MCF 10A (cell line): ENCODE results near the gene DTD1. TPM values are rescaled to one million over a fixed set of nuclear protein-coding genes. Genes with fewer than 3 reads are reported as not detected.

Source experiments
- BruUV-seq: library from RNA; stranded (reverse); fragments of 400-500 nt; replicated peaks from 2 replicates; lab custom pipeline; 2021; lab: Mats Ljungman, UMichigan
- CTCF ChIA-PET: fragments of 300-600 bp; sonication (Branson Sonifier 250); formaldehyde crosslinking; extraction: SDS; loops from one replicate; lab custom pipeline; 2021; ENCODE audit warnings: antibody characterized with exemption, inconsistent platforms; lab: Yijun Ruan, JAX
- POLR2A ChIA-PET: fragments of 300-600, 350-650 bp; sonication (Branson Sonifier 250); formaldehyde crosslinking; extraction: SDS; loops from one replicate; lab custom pipeline; 2020; ENCODE audit warnings: antibody characterized with exemption, inconsistent platforms; lab: Yijun Ruan, JAX
- DNase-seq: peaks from one replicate; pipeline ENCODE4 v3.0.0-alpha.2; 2018; ENCODE audit not compliant: unreplicated experiment
- H3K27ac Mint-ChIP-seq: one replicate; pipeline ENCODE4 v1.8.0; 2022; ENCODE audit warnings: mild to moderate bottlenecking, low read depth, mixed read lengths; ENCODE audit not compliant: unreplicated experiment
- H3K27me3 Mint-ChIP-seq: one replicate; pipeline ENCODE4 v1.8.0; 2022; ENCODE audit warnings: mixed read lengths; ENCODE audit not compliant: insufficient read depth, unreplicated experiment
- H3K36me3 Mint-ChIP-seq: one replicate; pipeline ENCODE4 v1.8.0; 2022; ENCODE audit warnings: mild to moderate bottlenecking, moderate library complexity, mixed read lengths; ENCODE audit not compliant: insufficient read depth, unreplicated experiment
- H3K4me1 Mint-ChIP-seq: one replicate; pipeline ENCODE4 v1.8.0; 2022; ENCODE audit warnings: mixed read lengths; ENCODE audit not compliant: insufficient read depth, unreplicated experiment
- H3K4me3 Mint-ChIP-seq: one replicate; pipeline ENCODE4 v1.8.0; 2022; ENCODE audit warnings: mild to moderate bottlenecking, moderate library complexity, mixed read lengths; ENCODE audit not compliant: unreplicated experiment
- H3K9me3 Mint-ChIP-seq: one replicate; pipeline ENCODE4 v1.8.0; 2022; ENCODE audit warnings: mixed read lengths; ENCODE audit not compliant: unreplicated experiment
- intact Hi-C: fragments of 100-400 bp; cut with micrococcal nuclease; formaldehyde crosslinking; loops from 2 replicates; pipeline ENCODE4 v1.14.1; 2022
- total RNA-seq: library from RNA; stranded (reverse); gene quantifications from 2 replicates; pipeline ENCODE4 v1.2.3, GENCODE V29; 2022
- TF ChIP-seq, protein P1 (sequence below): fragments of 200-600 bp; IDR thresholded peaks from one replicate; pipeline ENCODE4 v1.8.0; 2022; ENCODE audit warnings: antibody characterized with exemption, mild to moderate bottlenecking; ENCODE audit not compliant: unreplicated experiment

The DTD1 gene
- total RNA-seq, 1 experiment from 2014 or later = 101 TPM

DNA sequence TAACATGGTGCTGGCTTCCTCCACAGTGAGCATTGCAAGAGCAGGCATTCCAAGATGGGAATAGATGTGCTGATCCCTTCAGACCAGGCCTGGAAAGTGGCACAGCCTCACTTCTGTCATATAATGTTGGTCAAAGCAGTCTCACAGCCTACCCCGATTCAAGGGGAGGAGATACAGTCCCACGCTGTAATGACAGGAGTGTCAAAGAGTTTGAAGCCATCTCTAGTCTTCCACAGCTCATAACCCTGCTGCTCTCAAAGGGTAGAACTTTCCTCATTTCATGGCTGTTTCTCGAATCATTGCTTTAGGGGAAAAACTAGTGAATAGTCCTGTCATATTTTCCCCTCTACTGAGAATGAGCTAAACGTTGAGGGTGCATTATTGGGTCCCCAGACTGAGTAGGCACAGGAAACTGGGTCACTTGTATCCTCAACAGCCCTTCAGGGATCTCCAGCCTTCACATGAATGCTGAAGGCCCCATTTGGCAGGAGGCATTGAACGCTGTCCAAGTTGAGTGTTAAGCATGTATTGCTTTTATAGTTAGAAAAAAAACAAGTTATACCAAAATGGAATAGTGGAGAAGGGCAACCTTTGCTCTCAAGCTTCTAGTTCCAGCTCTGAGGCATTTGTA is 27.3 kb downstream of the DTD1 start:
- H3K9me3 Mint-ChIP-seq = peaks cover 7% of the 10 kb centered on the region
- no peaks in the 10 kb centered on the region for H3K4me1 Mint-ChIP-seq
- H3K27ac Mint-ChIP-seq = no peak overlapping the region
- TF ChIP-seq, protein P1, sequence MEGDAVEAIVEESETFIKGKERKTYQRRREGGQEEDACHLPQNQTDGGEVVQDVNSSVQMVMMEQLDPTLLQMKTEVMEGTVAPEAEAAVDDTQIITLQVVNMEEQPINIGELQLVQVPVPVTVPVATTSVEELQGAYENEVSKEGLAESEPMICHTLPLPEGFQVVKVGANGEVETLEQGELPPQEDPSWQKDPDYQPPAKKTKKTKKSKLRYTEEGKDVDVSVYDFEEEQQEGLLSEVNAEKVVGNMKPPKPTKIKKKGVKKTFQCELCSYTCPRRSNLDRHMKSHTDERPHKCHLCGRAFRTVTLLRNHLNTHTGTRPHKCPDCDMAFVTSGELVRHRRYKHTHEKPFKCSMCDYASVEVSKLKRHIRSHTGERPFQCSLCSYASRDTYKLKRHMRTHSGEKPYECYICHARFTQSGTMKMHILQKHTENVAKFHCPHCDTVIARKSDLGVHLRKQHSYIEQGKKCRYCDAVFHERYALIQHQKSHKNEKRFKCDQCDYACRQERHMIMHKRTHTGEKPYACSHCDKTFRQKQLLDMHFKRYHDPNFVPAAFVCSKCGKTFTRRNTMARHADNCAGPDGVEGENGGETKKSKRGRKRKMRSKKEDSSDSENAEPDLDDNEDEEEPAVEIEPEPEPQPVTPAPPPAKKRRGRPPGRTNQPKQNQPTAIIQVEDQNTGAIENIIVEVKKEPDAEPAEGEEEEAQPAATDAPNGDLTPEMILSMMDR = no peak
- no TSS peak for BruUV-seq
- no peak for DNase-seq
- ChIA-PET POLR2A (no interaction called here), CTCF (interaction anchor here (0.6 to 1.4 kb wide), 5 partner anchors 17 to 1049 kb away, joined by 3 to 6 read pairs (median 5); no protein-coding TSS in a partner anchor)
- peaks cover 37% of the 10 kb centered on the region for H3K36me3 Mint-ChIP-seq
- no peaks in the 10 kb centered on the region for H3K27me3 Mint-ChIP-seq
- intact Hi-C loops = no loop called here
- H3K4me3 Mint-ChIP-seq = no peak overlapping the region

DNA sequence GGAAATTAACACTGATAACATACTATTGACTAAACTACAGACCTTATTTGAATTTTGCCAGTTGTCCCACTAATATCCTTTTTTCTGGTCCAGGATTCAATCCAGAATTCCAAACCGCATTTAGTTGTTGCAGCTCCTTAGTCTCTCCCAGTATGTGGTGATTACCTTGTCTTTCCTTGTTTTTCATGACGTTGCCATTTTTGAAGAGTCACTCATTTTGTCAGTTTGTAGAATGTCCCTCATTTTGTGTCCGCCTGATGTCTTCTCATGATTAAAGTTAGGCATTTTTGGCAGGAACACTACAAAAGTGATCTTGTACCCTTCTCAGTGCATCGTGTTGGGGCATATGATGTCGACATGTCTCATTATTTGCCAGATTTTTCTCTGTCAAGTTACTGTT is 33.1 kb downstream of the DTD1 start:
- H3K27me3 Mint-ChIP-seq = no peaks in the 10 kb centered on the region
- POLR2A ChIA-PET = no interaction called here
- intact Hi-C loops = no loop called here
- no TSS peak for BruUV-seq
- H3K27ac Mint-ChIP-seq = no peak overlapping the region
- CTCF ChIA-PET = interaction anchor here (0.7 to 2.6 kb wide), 3 partner anchors 11 to 13 kb away, joined by 3 to 12 read pairs (median 5); no protein-coding TSS in a partner anchor
- no peak overlapping the region for H3K4me3 Mint-ChIP-seq
- no peaks in the 10 kb centered on the region for H3K4me1 Mint-ChIP-seq
- TF ChIP-seq, protein P1 = no peak
- peaks cover 5% of the 10 kb centered on the region for H3K9me3 Mint-ChIP-seq
- no peak for DNase-seq
- peaks cover 34% of the 10 kb centered on the region for H3K36me3 Mint-ChIP-seq

DNA sequence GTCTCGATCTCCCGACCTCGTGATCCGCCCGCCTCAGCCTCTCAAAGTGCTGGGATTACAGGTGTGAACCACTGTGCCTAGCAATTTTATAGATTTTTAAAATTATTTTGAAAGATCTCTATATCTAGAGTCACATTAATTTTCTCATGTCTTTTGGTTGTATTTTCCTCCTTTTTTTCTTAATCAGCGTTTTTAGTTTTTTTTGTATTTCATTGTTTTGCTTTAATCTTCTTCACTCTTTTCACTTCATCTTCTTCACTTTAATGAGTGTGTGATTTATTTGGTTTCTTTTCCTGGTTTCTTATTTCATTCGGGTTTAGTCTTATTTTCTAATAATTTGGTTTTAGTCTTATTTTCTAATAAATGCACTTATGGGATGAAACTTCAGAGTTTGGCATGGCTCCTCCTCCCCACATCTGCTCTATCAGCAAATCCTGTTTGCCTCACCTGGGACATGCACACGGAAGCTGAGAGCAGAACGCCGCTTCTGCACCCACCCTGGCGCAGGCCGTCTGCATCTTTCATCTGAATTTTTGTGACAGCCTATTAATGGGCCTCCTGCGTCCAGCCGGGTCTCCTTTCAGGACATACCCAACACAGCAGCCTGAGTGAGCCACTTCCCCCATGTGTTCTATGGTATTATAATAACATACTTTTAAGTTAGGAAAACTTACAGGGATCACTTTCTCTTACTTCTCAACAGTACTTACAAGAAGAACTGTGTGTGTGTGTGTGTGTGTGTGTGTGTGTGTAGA is 35.5 kb downstream of the DTD1 start:
- no peaks in the 10 kb centered on the region for H3K27me3 Mint-ChIP-seq
- intact Hi-C loops = no loop called here

DNA sequence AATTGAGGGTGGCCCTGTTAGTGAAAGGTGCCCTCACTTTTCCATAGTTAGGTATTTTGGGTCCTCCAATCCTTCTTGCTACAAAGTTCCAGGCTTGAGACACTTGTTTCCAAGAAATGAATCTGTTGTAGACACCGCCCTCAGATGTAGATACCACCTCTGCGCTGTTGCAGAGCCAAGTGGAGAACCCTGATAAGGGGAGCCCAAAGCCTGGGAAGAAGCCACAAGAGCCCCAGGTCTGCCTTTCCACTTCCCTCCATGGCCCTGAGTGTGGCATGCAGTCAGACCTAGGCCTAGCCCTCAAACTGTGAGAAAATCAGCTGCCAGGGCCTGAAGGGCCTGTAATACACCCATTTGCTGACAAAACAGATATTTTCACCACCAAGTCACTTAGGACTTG is 37.1 kb downstream of the DTD1 start:
- TF ChIP-seq, protein P1 = no peak
- DNase-seq = no peak
- no TSS peak for BruUV-seq
- intact Hi-C loops = no loop called here
- POLR2A ChIA-PET = no interaction called here
- Mint-ChIP-seq H3K4me3 (no peak overlapping the region), H3K4me1 (no peaks in the 10 kb centered on the region), H3K36me3 (peaks cover 12% of the 10 kb centered on the region), H3K9me3 (no peaks in the 10 kb centered on the region), H3K27me3 (no peaks in the 10 kb centered on the region), H3K27ac (no peak overlapping the region)
- CTCF ChIA-PET = interaction anchor here (0.6 to 3.3 kb wide), 3 partner anchors 8 to 13 kb away, joined by 3 to 14 read pairs (median 3); no protein-coding TSS in a partner anchor

More for the DNA sequence above, 35.5 kb downstream of the DTD1 start:
- POLR2A ChIA-PET = no interaction called here
- DNase-seq = no peak
- H3K4me3 Mint-ChIP-seq = no peak overlapping the region
- no peaks in the 10 kb centered on the region for H3K4me1 Mint-ChIP-seq
- peaks cover 21% of the 10 kb centered on the region for H3K36me3 Mint-ChIP-seq
- BruUV-seq = no TSS peak
- H3K27ac Mint-ChIP-seq = no peak overlapping the region
- TF ChIP-seq, protein P1 = no peak
- no peaks in the 10 kb centered on the region for H3K9me3 Mint-ChIP-seq
- CTCF ChIA-PET = interaction anchor here (0.9 to 3.3 kb wide), 2 partner anchors 9 to 12 kb away, joined by 3 to 14 read pairs; no protein-coding TSS in a partner anchor
